Neutrophil (primary cell): Measurements from ENCODE around the gene SLC17A2.

Experiments
- H3K27ac ChIP-seq: fragments of 200-600 bp; sonication (generic); 2 replicates; pipeline ENCODE4 v1.5.1; 2016; ENCODE audit warnings: mild to moderate bottlenecking, moderate library complexity
- H3K27me3 ChIP-seq: fragments of 200-600 bp; sonication (generic); 2 replicates; pipeline ENCODE4 v1.6.0; 2016; ENCODE audit warnings: mild to moderate bottlenecking
- H3K36me3 ChIP-seq: fragments of 200-600 bp; sonication (generic); 2 replicates; pipeline ENCODE4 v1.5.1; 2017
- H3K4me1 ChIP-seq, 2 experiments: fragments of 200-600 bp in 1 of 2; sonication (generic) in 1 of 2; 1 replicate in 1 of 2; 2 replicates in 1 of 2; pipeline versions ENCODE4 v1.5.1 to v1.6.1; 2013 to 2016; ENCODE audit warnings: low read depth in 1 of 2, low read length in 1 of 2, mild to moderate bottlenecking in 1 of 2, moderate library complexity in 1 of 2; ENCODE audit not compliant: control insufficient read depth in 1 of 2, insufficient read depth in 1 of 2
- H3K4me3 ChIP-seq, 2 experiments: fragments of 200-600 bp in 1 of 2; sonication (generic) in 1 of 2; 1 replicate in 1 of 2; 2 replicates in 1 of 2; pipeline ENCODE4 v1.5.1; 2013 to 2016; ENCODE audit warnings: low read depth in 1 of 2, low read length in 1 of 2, mild to moderate bottlenecking in 1 of 2, moderate library complexity in 1 of 2
- H3K9me3 ChIP-seq: fragments of 200-600 bp; sonication (generic); 2 replicates; pipeline ENCODE4 v1.5.1; 2016
- TF ChIP-seq, protein P1 (sequence below): fragments of 200-600 bp; sonication (generic); IDR thresholded peaks from 2 replicates; pipeline ENCODE4 v1.5.1; 2016; ENCODE audit warnings: antibody characterized with exemption

Gene SLC17A2

DNA sequence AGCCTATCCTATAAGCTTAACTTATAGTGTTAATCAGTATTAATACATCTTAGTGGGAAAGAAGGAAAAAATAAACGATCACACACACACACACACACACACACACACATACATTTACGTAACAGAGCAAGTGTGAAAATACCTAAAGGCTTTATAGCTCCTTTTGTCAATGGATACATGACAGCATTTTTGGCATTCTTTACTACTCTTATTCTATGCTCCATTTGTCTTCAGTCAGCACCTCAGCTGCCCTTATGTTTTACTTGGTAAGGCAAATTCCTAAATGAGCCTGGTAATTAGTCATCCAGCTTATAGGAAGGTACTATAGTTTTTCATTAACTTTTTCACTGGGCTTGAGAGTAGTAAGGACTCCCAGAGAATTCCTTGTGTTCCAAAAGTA is 31.4 kb downstream of the SLC17A2 start:
- no peaks in the 10 kb centered on the region for H3K27me3 ChIP-seq

GRCh38 chr6:25898289-25898977 is 32.1 kb downstream of the SLC17A2 start:
- Histone ChIP-seq H3K9me3 (no peaks in the 10 kb centered on the region), H3K36me3 (no peaks in the 10 kb centered on the region), H3K4me1 (no peaks in the 10 kb centered on the region), H3K4me3 (no peak overlapping the region), H3K27me3 (no peaks in the 10 kb centered on the region), H3K27ac (no peak overlapping the region)
- TF ChIP-seq, protein P1, sequence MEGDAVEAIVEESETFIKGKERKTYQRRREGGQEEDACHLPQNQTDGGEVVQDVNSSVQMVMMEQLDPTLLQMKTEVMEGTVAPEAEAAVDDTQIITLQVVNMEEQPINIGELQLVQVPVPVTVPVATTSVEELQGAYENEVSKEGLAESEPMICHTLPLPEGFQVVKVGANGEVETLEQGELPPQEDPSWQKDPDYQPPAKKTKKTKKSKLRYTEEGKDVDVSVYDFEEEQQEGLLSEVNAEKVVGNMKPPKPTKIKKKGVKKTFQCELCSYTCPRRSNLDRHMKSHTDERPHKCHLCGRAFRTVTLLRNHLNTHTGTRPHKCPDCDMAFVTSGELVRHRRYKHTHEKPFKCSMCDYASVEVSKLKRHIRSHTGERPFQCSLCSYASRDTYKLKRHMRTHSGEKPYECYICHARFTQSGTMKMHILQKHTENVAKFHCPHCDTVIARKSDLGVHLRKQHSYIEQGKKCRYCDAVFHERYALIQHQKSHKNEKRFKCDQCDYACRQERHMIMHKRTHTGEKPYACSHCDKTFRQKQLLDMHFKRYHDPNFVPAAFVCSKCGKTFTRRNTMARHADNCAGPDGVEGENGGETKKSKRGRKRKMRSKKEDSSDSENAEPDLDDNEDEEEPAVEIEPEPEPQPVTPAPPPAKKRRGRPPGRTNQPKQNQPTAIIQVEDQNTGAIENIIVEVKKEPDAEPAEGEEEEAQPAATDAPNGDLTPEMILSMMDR: no peak

More for the DNA sequence above, 31.4 kb downstream of the SLC17A2 start:
- TF ChIP-seq, protein P1: no peak
- Histone ChIP-seq H3K9me3 (no peaks in the 10 kb centered on the region), H3K4me3 (no peak overlapping the region), H3K36me3 (no peaks in the 10 kb centered on the region), H3K27ac (no peak overlapping the region), H3K4me1 (no peaks in the 10 kb centered on the region)

DNA sequence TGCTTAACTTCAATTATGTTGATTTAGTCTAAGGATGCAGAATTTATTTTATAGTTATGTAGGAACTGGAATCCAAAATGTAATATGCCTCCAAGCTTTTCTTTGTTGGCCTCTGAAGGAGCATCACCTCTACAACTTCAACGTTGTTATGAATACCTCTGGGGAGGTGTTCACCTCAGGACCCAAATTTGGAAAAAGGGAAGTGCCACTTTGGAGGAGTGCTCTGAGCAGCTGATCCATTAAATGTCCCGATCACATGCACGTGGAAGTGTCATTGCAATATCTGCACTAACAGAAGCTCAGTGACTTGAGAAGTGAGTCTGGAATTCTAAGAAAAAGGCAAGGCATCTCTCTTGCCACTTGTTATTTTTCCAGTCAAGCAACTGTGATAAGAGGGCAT is 34.2 kb downstream of the SLC17A2 start:
- H3K27ac ChIP-seq: no peak overlapping the region
- no peaks in the 10 kb centered on the region for H3K27me3 ChIP-seq
- no peaks in the 10 kb centered on the region for H3K4me1 ChIP-seq
- TF ChIP-seq, protein P1: no peak
- H3K9me3 ChIP-seq: no peaks in the 10 kb centered on the region
- H3K4me3 ChIP-seq: no peak overlapping the region
- H3K36me3 ChIP-seq: no peaks in the 10 kb centered on the region

GRCh38 chr6:25895771-25896170 is 34.7 kb downstream of the SLC17A2 start:
- no peaks in the 10 kb centered on the region for H3K36me3 ChIP-seq
- no peaks in the 10 kb centered on the region for H3K4me1 ChIP-seq
- no peak overlapping the region for H3K4me3 ChIP-seq
- TF ChIP-seq, protein P1: no peak
- no peak overlapping the region for H3K27ac ChIP-seq
- H3K9me3 ChIP-seq: no peaks in the 10 kb centered on the region
- H3K27me3 ChIP-seq: no peaks in the 10 kb centered on the region

GRCh38 chr6:25893778-25894177 is 36.7 kb downstream of the SLC17A2 start:
- Histone ChIP-seq H3K9me3 (no peaks in the 10 kb centered on the region), H3K4me3 (no peak overlapping the region), H3K4me1 (no peaks in the 10 kb centered on the region), H3K27me3 (no peaks in the 10 kb centered on the region), H3K27ac (no peak overlapping the region), H3K36me3 (no peaks in the 10 kb centered on the region)
- TF ChIP-seq, protein P1: no peak
